ENCODE results near the gene MICU1. TPM values are rescaled to one million over a fixed set of nuclear protein-coding genes. Genes with fewer than 3 reads are reported as not detected.

MICU1 gene
- total RNA-seq, 1 experiment from 2014 or later: 26.7 TPM

DNA sequence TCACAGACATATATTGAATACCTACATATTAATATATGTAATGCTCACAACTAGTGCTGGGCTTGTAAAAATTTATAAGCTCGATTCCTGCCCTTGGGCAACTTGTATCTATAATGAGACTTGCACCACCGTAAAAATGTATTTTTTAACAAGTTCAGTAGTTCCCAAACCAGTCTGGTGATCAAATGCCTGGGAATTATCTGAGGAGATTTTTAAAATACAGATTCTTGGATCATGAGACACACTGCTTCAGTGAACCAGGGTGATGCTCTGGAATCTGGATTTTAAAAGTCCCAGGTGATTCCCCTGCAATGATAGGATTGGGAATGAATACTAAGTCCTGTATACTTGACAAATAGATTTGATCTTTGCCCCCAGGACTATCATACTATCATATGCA is 4.3 kb upstream of the MICU1 start:
- DNase-seq (ENCODE audit: low read depth): no peak

DNA sequence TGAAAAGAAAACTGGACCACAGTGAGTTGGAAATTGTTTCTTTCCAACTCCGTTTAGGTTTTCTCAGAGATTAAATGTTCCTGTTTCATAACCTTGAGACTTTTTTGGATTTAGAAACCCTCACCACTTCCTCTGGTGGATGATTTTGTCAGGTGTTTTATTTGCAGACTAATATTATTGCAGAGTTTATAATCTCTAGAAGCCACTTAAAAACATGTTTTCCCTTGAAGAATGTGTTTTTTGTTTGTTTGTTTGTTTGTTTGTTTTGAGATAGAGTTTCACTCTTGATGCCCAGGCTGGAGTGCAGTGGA is 520 bp upstream of the MICU1 start:
- DNase-seq (ENCODE audit: low read depth): no peak

DNA sequence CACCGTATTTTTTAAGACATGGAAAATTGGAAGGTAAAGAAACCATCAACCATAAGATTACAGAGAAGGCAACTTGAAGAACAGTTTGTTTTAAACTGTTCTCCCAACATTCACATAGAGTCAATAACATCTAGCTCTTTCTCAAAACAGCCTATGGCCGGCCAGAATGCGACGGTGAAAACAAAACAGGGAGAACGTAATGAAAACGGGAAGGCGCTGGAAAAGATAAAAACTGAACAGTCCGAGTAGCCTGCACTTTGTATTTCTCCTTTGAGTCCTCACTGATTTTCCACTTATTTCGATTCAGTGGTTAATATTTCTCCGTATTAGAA is 637 bp downstream of the MICU1 start:
- DNase-seq (ENCODE audit: low read depth): no peak

DNA sequence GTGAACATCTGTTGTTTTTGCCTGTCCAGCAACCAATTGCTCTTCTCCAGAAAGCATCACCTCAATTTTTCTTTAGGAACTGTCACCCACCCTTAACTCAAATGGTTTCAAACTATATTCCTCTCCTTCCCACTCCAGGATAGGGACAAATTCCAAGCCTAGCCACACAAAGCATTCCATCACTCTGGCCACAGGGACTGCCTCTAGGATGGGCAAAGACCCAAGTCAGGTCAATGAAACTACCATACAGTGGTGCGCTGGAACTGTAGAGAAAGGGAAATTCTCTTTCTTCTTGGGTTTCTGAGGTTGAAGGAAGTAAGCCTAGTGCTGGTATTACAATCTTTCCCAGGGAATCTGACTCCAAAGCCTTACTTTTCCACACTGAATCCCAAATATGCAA is 3.6 kb downstream of the MICU1 start:
- DNase-seq (ENCODE audit: low read depth): no peak

DNA sequence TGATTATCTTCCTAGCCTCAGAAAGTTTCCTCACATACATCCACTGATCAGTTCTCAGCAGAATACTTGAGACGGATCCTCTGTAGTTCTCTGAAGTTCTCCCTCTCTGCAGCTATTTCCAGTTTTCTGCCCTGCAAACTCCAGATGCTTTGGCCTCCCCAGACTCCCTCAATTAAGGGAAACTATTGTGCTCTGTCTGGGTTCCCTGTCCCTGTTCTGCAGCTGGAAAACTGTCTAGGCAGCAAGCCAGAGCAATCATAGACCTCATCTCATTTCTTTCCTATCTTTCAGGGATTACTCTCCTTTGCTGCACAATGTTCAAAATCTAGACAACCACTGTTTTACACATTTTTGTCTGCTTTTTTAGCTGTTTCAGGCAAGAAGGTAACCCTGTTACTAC is 9.2 kb downstream of the MICU1 start:
- DNase-seq (ENCODE audit: low read depth): no peak

DNA sequence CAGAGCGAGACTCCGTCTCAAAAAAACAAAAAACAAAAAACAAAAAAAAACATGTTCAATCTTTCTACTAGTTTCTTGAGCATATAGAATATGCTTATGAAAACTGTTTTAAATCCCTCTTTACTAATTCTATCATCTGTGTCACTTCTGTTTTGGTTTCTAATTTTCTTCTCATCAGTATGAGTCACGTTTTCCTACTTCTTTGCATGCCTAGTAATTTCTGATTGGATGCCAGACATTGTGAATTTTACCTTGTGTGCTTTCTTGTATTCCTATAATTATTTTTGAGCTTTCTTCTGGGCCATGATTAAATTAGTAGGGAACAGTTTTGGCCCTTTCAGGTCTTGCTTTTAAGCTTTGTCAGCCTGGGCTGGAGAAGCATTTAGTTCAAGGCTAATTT is 9.9 kb downstream of the MICU1 start:
- DNase-seq (ENCODE audit: low read depth): no peak

DNA sequence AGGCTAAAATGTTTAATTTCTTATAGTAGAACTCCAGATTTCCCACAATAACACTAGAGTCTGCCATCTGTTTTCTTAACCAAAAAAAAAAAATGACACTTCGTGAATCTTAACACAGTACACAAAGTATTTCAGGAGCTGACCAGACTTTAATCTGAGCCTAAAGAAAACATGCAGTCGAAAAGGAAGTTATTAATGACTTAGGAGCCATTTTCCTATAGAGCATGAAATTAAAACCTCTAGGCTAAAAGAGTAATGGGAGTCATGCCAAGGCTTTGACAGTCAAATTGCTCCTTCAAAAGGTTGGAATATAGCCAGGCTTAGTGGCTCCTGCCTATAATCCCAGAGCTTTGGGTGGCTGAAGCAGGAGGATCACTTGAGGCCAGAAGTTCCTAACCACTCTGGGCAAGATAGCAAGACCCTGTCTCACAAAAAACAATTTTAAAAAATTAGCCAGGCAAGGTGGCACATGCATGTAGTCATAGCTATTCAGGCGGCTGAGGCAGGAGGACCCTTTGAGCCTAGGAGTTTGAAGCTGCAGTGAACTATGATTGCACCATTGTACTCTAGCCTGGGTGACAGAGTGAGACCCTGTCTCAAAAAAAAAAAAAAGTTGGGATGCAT is 13.6 kb downstream of the MICU1 start:
- peak; percentile 6 for DNase-seq (ENCODE audit: low read depth)

DNA sequence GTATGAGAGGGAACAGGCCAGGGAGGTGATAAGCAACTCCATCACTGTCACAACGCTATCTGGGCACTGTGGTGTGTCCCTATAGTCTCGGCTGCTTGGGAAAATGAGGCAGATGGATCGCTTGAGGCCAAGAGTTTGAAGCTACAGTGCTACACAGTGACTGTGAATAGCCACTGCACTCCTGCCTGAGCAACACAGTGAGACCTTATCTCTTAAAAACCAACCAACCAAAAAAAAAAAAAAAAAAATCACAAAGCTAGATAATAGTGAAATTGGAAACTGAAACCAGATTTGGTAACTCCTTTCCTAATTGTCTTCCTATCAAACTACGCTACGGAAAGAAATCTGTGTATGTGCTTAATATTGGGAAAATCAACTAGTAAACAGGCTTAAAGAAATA is 14.1 kb downstream of the MICU1 start:
- DNase-seq (ENCODE audit: low read depth): no peak

DNA sequence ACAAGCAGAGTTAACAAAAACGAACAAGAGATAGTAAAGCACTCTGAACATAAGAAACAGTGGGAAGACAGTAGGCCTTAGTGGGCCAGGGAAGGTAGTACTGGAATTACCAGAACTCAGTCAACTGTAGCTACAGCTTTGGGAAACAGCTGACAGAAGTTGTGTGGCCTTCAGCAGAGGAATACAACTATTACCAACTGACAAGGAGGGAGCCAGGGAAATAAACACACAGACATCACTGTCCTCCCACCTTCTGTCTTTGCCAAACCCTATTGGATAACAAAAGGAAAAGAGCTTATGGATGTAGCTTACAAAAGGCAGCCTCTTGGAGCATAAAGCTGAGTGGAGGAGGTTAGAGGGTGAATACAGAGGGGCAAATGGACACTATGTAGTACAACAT is 15.4 kb downstream of the MICU1 start:
- no peak for DNase-seq (ENCODE audit: low read depth)

DNA sequence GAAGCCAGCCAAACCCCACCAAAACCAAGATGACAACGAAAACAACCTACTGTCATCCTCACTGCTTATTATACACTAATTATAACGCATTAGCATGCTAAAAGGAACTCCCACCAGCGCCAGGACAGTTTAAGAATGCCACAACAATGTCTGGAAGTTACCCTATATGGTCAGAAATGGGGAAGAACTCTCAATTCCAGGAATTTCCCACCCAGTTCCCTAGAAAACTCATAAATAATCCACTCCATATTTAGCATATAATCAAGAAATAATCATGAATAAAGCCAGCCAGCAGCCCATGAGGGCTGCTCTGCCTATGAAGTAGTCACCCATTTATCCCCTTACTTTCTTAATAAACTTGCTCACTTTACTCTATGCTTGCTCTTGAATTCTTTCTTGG is 20.8 kb downstream of the MICU1 start:
- DNase-seq (ENCODE audit: low read depth): no peak

DNA sequence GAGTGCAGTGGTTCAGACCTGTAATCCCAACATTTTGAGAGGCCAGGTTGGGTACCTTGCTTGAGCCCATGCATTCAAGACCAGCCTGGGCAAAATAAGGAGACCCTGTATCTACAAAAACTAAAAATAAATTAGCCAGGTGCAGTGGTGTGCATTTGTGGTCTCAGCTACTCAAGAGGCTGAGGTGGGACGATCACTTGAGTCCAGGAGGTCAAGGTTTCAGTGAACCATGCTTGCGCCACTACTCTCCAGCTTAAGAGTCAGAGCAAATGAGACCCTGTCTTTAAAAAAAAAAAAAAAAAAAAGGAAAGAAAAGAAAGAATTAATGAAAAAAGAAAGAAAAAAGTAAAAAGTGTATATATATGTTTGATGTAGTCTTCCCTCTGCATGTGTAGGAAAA is 24.7 kb downstream of the MICU1 start:
- no peak for DNase-seq (ENCODE audit: low read depth)

DNA sequence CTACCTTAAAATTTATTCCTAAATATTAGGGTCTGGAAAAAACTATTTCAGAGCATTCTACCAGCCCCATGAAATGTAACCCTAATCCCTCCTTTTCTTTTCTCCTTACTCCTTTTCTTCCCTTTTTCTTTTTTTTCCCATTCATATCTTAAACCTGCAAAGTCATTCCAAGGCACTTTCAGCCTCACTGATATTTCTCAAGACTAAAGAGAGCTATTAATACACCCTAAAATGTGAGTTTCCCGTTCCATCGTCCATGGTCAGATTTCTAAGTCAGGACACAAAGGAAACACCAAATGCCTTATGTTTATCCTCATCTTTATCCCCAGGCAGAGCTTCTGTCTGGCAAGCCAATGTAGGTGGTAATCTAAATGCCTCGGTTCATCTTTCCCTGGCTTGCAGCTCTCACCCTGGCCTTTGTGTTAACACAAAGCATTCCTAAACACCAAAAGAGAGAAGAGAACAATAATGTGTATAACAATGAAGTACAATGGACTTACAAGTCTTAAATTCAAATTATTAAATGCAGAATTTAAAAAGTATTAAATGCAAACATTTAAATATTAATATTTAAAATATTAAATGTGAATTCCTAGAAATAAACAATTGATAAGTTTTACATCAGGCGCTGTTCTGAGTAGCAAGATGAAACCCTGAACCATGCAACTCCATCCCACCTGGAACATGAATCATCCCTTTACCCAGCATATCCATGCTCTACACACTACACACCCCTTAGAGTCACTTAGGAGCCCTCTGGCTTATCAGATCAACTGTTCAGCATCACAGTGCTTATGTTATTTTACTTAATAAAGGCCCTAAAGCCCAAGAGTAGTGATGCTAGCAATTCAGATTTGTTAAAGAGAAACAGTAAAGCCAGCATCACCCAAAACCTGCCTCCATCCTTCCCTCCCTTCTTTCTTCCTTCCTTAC is 26.8 kb downstream of the MICU1 start:
- no peak for DNase-seq (ENCODE audit: low read depth)

DNA sequence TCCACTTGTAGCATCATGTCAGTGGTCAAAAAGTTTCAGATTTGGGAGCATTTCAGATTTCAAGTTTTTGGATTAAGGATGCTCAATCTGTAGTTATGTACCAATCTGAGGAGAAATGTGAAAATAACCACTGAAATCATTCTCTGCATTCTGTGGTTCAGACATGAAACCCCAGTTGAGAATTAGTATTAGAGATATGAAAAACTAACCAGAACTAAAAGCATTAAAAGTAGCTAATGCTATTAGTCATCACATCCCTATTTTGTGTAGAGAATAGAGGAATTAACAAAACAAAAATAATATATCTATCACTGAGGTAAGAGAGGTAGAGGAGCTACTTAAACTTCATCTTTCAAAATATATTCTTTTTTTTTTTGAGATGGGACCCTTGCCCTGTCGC is 28.0 kb downstream of the MICU1 start:
- DNase-seq (ENCODE audit: low read depth): no peak

DNA sequence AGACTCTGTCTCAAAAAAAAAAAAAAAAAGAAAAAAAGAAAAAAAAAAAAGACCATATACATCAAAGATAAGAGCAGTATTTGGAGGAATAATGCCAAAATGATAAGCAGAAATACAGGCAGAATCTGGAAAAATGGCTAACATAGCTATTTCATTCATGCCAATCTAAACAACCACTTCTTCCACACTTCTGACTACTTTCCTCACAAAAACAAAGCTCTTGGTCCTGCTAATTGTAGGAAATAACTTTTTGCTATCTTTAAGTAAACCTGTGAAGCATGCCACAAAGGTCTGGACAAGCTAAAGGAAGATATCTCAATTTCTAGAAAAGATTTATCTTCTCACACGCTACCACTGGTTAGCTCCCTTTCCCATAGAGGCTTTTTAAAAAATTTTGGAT is 30.4 kb downstream of the MICU1 start:
- no peak for DNase-seq (ENCODE audit: low read depth)

DNA sequence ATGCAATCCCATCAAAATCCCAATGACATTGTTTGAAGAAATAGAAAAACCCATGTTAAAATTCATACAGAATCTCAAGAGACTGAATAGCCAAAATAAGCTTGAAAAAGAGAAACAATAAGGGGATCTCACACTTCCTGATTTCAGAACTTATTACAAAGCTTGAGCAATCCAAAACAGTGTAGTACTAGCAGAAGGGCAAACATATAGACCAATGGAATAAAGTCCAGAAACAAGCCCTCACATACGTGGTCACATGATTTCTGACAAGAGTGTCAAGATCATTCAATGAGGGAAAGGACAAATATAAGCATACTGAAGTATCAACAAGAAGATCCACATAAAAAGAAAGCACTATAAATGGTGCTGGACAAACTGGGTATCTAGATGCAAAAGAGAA is 31.9 kb downstream of the MICU1 start:
- DNase-seq (ENCODE audit: low read depth): no peak

DNA sequence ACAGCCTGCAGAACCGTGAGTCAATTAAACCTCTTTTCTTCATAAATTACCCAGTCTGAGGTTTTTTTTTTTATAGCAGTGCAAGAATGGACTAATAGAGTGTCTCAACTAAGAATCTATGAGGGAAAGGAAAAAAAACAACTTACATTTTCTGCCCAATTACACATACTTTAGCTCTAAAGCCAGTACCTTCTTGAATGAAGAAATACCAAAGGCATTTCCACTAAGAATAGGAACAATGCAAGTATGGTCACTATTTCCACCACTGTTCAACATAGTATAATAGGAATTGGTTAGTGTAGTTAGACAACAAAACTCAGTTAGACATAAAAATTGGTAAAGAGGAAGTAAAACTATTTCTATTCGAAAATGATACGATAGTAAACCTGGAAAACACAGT is 37.6 kb downstream of the MICU1 start:
- no peak for DNase-seq (ENCODE audit: low read depth)

DNA sequence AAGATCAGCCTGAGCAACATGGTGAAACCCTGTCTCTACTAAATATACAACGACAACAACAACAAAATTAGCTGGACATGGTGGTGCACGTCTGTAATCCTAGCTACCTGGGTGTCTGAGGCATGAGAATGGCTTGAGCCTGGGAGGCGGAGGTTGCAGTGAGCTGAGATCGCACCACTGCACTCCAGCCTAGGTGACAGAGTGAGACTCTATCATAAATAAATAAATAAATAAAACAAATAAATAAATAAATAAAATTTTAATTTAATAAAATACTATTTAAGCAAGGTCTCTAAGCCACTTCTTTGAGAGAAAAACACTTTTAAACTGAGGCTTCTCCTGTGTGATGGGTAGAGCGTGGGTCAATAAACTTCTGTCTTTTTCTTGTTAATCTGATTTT is 38.3 kb downstream of the MICU1 start:
- DNase-seq (ENCODE audit: low read depth): no peak

DNA sequence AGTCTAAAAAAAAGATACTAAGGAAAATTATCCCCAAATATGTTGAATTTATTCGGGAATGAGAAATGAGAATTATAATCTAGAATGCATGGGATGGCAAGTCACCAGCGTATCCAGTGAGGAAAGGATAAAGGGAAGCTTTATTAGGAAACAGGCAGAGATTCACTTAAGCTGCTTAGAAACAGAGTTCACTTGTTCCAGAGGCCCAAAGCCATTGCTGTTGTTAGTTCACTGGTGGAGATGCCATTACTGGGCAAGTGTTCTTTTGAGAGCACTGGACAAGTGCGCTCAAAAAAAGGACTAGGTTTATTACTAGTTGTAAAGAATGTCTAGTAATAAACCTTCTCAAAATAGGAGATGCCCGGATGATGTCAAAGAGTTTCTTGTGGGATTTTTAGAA is 51.2 kb downstream of the MICU1 start:
- no peak for DNase-seq (ENCODE audit: low read depth)

DNA sequence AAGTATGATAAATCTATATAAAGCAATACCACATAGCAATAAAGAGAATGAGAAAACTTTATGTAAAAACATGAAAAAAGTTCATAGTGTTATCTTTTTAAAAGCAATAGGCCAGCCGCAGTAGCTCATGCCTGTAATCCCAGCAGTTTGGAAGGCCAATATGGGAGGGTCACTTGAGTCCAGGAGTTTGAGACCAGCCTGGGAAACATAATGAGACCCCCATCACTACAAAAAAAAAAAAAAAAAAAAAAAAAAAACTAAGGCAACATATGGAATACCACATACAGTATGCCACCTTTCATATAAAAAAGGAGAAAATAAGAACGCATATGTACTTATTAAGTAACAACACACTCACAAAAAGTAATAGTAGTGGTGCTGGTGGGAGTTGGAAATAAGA is 52.8 kb downstream of the MICU1 start:
- no peak for DNase-seq (ENCODE audit: low read depth)

DNA sequence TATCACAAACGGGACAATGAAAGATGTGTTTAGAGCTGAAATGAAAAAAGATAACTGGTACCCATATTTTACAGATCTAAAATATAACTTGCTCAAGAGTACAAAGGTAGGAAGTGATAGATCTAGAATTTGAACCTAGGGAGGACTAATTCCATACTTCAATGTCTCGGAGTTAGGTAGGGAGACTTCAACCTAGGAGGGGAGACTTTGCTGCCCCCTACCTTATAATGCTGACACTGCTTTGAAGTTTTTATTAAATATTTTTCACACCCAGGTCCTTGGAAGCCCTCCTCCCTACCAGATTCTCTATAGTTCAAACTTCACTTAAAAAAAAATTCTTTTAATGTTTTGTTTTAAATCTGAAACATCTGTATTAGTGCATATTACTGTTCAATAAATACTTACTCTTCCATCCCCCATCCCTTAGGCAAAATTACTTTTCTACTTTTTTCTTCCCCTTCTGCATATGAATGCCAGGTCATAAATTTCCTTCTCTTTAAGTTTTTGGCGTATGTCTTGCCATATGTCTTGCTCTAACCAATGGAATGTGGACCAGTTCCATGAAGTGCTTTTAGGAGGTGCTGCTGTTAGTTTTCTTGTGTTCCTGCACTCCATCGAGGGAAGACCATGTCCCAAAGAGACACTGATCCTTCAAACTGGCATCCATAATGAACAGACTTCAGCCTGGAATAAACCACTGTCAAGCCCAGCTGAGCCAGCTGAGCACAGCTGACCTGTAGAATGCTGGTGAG is 57.8 kb downstream of the MICU1 start:
- peak; percentile 17 for DNase-seq (ENCODE audit: low read depth)

DNA sequence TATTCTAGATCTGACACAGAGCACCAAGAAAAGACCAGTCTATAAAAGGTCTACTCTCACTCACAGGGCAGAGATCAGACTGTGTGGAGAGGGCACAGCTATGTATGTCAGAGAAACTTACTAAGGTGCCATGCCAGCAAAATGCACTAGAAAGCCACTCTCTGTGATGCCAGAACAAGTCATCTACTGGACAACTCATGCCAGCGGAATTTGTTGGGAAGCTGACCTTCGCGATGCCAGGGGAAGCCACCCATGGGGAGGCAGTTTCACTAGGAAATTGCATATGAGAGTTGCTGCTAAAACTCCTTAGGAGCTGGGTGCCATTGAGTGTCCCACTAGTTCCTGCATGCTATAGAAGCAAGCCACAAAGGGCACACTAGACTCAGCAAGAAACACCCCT is 58.5 kb downstream of the MICU1 start:
- DNase-seq (ENCODE audit: low read depth): peak; percentile 71

DNA sequence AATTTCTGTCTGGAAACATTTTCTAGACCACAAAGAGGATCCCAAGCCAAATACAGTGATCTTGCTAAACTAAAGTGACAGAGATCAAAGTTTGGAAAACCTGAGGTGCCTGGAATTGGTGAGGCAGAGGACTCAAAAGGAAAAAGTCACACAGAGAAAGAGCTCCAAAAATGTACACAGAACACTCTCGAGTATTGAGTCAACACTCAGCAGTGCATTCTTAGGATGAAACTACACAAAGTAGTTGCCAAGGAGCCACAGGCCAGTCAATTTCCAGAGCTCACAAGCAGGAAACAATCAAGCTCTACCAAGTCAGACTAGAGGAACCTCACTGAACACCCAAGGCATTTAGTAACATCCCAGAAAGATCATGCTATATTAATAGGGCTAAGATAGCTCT is 61.3 kb downstream of the MICU1 start:
- no peak for DNase-seq (ENCODE audit: low read depth)

DNA sequence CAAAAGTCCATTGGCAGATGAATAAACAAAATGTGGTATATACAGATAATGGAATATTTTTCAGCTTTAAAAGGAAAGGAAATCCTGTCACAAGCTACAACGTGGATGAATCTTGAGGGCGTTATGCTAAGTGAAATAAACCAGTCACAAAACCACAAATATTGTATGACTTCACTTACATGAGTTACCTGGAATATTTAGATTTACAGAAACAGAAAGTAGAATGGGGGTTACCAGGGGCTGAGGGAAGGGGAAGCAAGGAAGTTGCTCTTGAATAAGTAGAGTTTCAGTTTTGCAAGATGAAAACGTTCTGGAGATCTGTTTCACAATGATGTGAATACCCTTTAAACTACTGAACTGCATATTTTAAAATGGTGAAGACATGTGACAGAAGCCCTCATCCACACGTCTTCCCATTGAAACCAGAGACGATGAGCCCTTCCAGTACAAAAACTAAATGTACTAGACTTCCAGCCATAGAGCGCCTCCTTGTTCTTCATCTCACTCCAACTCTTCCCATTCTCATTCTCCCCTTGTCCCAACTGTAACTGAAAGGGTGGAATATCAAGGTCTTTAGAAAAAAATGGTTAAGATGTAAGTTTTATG is 62.4 kb downstream of the MICU1 start:
- DNase-seq (ENCODE audit: low read depth): no peak
